ENCODE results near the gene SCRN1.

SCRN1 gene

GRCh38 chr7:29989257-29989995 is at the start of gene SCRN1:
SCRN1 (minus strand) TSS chr7:29989801; CDS start chr7:29969067, 20,734 bp downstream.
- DNase-seq (ENCODE audit: low read depth in 2 of 2) = no peak

- DNase-seq (ENCODE audit: low read depth in 2 of 2) = no peak
Observed at GRCh38 chr7:30038196-30038980, 48.8 kb upstream of the SCRN1 start.

- DNase-seq (ENCODE audit: low read depth in 2 of 2) = no peak
Observed at GRCh38 chr7:30036220-30036619, 46.6 kb upstream of the SCRN1 start.

- DNase-seq (ENCODE audit: low read depth in 2 of 2) = no peak
Observed at GRCh38 chr7:30034501-30034900, 44.9 kb upstream of the SCRN1 start.

GRCh38 chr7:30032310-30033125 is 42.9 kb upstream of the SCRN1 start:
- no peak for DNase-seq (ENCODE audit: low read depth in 2 of 2)

GRCh38 chr7:30029696-30030095 is 40.1 kb upstream of the SCRN1 start:
- peak in 1 of 2 experiments; percentile 3 for DNase-seq (ENCODE audit: low read depth in 2 of 2)

- DNase-seq (ENCODE audit: low read depth in 2 of 2) = peak in 1 of 2 experiments; percentile 6
Observed at GRCh38 chr7:30028749-30029635, 39.4 kb upstream of the SCRN1 start.

GRCh38 chr7:30028216-30028748 is 38.7 kb upstream of the SCRN1 start, which contains the start of gene PLEKHA8:
PLEKHA8 (plus strand) TSS chr7:30028412; CDS start chr7:30028763, 351 bp downstream.
- peak; percentile 78 to 84 for DNase-seq (ENCODE audit: low read depth in 2 of 2)

GRCh38 chr7:30027740-30028215 is 38.2 kb upstream of the SCRN1 start:
- no peak for DNase-seq (ENCODE audit: low read depth in 2 of 2)

GRCh38 chr7:30027065-30027456 is 37.5 kb upstream of the SCRN1 start:
- peak in 1 of 2 experiments; percentile 3 for DNase-seq (ENCODE audit: low read depth in 2 of 2)

- DNase-seq (ENCODE audit: low read depth in 2 of 2) = peak; percentile 82 to 85
Observed at GRCh38 chr7:30026229-30027064, 36.8 kb upstream of the SCRN1 start, which contains the start of gene FKBP14. FKBP14 (minus strand) TSS chr7:30026702; CDS start chr7:30026508, 194 bp downstream.

GRCh38 chr7:30023524-30023923 is 33.9 kb upstream of the SCRN1 start:
- no peak for DNase-seq (ENCODE audit: low read depth in 2 of 2)

- no peak for DNase-seq (ENCODE audit: low read depth in 2 of 2)
Observed at GRCh38 chr7:30022991-30023390, 33.4 kb upstream of the SCRN1 start.

- no peak for DNase-seq (ENCODE audit: low read depth in 2 of 2)
Observed at GRCh38 chr7:30020535-30020934, 30.9 kb upstream of the SCRN1 start.

GRCh38 chr7:30019960-30020359 is 30.4 kb upstream of the SCRN1 start:
- DNase-seq (ENCODE audit: low read depth in 2 of 2) = no peak

GRCh38 chr7:30019387-30019786 is 29.8 kb upstream of the SCRN1 start:
- DNase-seq (ENCODE audit: low read depth in 2 of 2) = no peak

- no peak for DNase-seq (ENCODE audit: low read depth in 2 of 2)
Observed at GRCh38 chr7:30018451-30018850, 28.9 kb upstream of the SCRN1 start.

GRCh38 chr7:30012757-30013156 is 23.2 kb upstream of the SCRN1 start:
- DNase-seq (ENCODE audit: low read depth in 2 of 2) = no peak

GRCh38 chr7:30010021-30010420 is 20.4 kb upstream of the SCRN1 start:
- DNase-seq (ENCODE audit: low read depth in 2 of 2) = no peak

GRCh38 chr7:30005464-30005863 is 15.9 kb upstream of the SCRN1 start:
- no peak for DNase-seq (ENCODE audit: low read depth in 2 of 2)
